IgD-negative memory B cell (primary cell): Measurements from ENCODE around the gene HAO2. TPM values are rescaled to one million over a fixed set of nuclear protein-coding genes. Genes with fewer than 3 reads are reported as not detected.
"Not testable (repeated sequence)": the region's sequence is repeated elsewhere in the genome, so short reads cannot be mapped to it uniquely, and the experiment has no call there.

Experiments
- H3K27ac Mint-ChIP-seq, 3 donors: one replicate each; pipeline ENCODE4 v1.8.0; 2020 to 2022; ENCODE audit warnings: mild to moderate bottlenecking in 3 of 3, mixed read lengths in 3 of 3, moderate library complexity in 1 of 3
- H3K27me3 Mint-ChIP-seq: one replicate; pipeline ENCODE4 v1.8.0; 2021; ENCODE audit warnings: mixed read lengths
- H3K36me3 Mint-ChIP-seq: one replicate; pipeline ENCODE4 v1.8.0; 2020; ENCODE audit warnings: mild to moderate bottlenecking, mixed read lengths
- H3K4me1 Mint-ChIP-seq, 3 donors: one replicate each; pipeline ENCODE4 v1.8.0; 2020 to 2022; ENCODE audit warnings: mixed read lengths in 3 of 3, mild to moderate bottlenecking in 1 of 3
- H3K4me3 Mint-ChIP-seq, 4 donors: one replicate each; pipeline ENCODE4 v1.8.0; 2020 to 2022; ENCODE audit warnings: mild to moderate bottlenecking in 4 of 4, mixed read lengths in 4 of 4, moderate library complexity in 3 of 4
- H3K9me3 Mint-ChIP-seq, 3 donors: one replicate each; pipeline ENCODE4 v1.8.0; 2020 to 2021; ENCODE audit warnings: mixed read lengths in 3 of 3, mild to moderate bottlenecking in 1 of 3
- polyA plus RNA-seq: library from polyadenylated mRNA; unstranded; fragments of 300-500 nt; fragmentation: Illumina TruSeq; gene quantifications from one replicate; pipeline ENCODE4 v1.2.3, GENCODE V29; 2021

Gene HAO2
- polyA plus RNA-seq, 1 donor from 2014 or later: not detected

GRCh38 chr1:119333163-119333896, 35.3 kb upstream of the HAO2 start:
- H3K4me3 Mint-ChIP-seq: no peak overlapping the region
- H3K27me3 Mint-ChIP-seq: no peaks in the 10 kb centered on the region
- H3K9me3 Mint-ChIP-seq: no peaks in the 10 kb centered on the region
- no peak overlapping the region for H3K27ac Mint-ChIP-seq
- H3K4me1 Mint-ChIP-seq: peaks cover 0 to 1% (median 0%) of the 10 kb centered on the region in 3 donors
- H3K36me3 Mint-ChIP-seq: no peaks in the 10 kb centered on the region

GRCh38 chr1:119333897-119334250, 34.7 kb upstream of the HAO2 start:
- H3K27me3 Mint-ChIP-seq, H3K4me1 Mint-ChIP-seq, H3K9me3 Mint-ChIP-seq, H3K4me3 Mint-ChIP-seq, H3K27ac Mint-ChIP-seq, H3K36me3 Mint-ChIP-seq: not testable (repeated sequence)

- no peak overlapping the region for H3K4me3 Mint-ChIP-seq
- H3K36me3 Mint-ChIP-seq: no peaks in the 10 kb centered on the region
- H3K27me3 Mint-ChIP-seq: no peaks in the 10 kb centered on the region
- no peaks in the 10 kb centered on the region for H3K9me3 Mint-ChIP-seq
- no peak overlapping the region for H3K27ac Mint-ChIP-seq
- H3K4me1 Mint-ChIP-seq: no peaks in the 10 kb centered on the region
These were observed 31.7 kb upstream of the HAO2 start for GRCh38 chr1:119336848-119337247.

GRCh38 chr1:119338004-119338403, 30.6 kb upstream of the HAO2 start:
- Mint-ChIP-seq H3K9me3 (no peaks in the 10 kb centered on the region), H3K36me3 (no peaks in the 10 kb centered on the region), H3K27me3 (no peaks in the 10 kb centered on the region), H3K4me3 (no peak overlapping the region), H3K27ac (no peak overlapping the region), H3K4me1 (no peaks in the 10 kb centered on the region)

- Mint-ChIP-seq H3K9me3 (peaks cover 0 to 5% (median 0%) of the 10 kb centered on the region in 3 donors), H3K4me1 (no peaks in the 10 kb centered on the region), H3K27ac (no peak overlapping the region), H3K27me3 (no peaks in the 10 kb centered on the region), H3K36me3 (no peaks in the 10 kb centered on the region), H3K4me3 (no peak overlapping the region)
These were observed 29.8 kb upstream of the HAO2 start for GRCh38 chr1:119338757-119339156.

- Mint-ChIP-seq H3K27me3 (no peaks in the 10 kb centered on the region), H3K27ac (no peak overlapping the region)
These were observed 27.7 kb upstream of the HAO2 start for GRCh38 chr1:119340861-119341261.

GRCh38 chr1:119341372-119341947, 27.1 kb upstream of the HAO2 start:
- Mint-ChIP-seq H3K27ac (no peak overlapping the region), H3K36me3 (no peaks in the 10 kb centered on the region), H3K27me3 (no peaks in the 10 kb centered on the region), H3K9me3 (peaks cover 0 to 13% (median 0%) of the 10 kb centered on the region in 3 donors), H3K4me3 (no peak overlapping the region), H3K4me1 (no peaks in the 10 kb centered on the region)

More at GRCh38 chr1:119340861-119341261, 27.7 kb upstream of the HAO2 start:
- H3K4me1 Mint-ChIP-seq: no peaks in the 10 kb centered on the region
- no peak overlapping the region for H3K4me3 Mint-ChIP-seq
- peaks cover 0 to 13% (median 0%) of the 10 kb centered on the region in 3 donors for H3K9me3 Mint-ChIP-seq
- no peaks in the 10 kb centered on the region for H3K36me3 Mint-ChIP-seq

GRCh38 chr1:119345398-119345797, 23.2 kb upstream of the HAO2 start:
- H3K4me3 Mint-ChIP-seq: no peak overlapping the region
- H3K9me3 Mint-ChIP-seq: peaks cover 0 to 13% (median 0%) of the 10 kb centered on the region in 3 donors
- no peak overlapping the region for H3K27ac Mint-ChIP-seq

GRCh38 chr1:119347858-119348257, 20.7 kb upstream of the HAO2 start:
- peaks cover 0 to 3% (median 0%) of the 10 kb centered on the region in 3 donors for H3K4me1 Mint-ChIP-seq
- peaks cover 0 to 13% (median 0%) of the 10 kb centered on the region in 3 donors for H3K9me3 Mint-ChIP-seq

More at GRCh38 chr1:119345398-119345797, 23.2 kb upstream of the HAO2 start:
- peaks cover 0 to 3% (median 0%) of the 10 kb centered on the region in 3 donors for H3K4me1 Mint-ChIP-seq
- H3K27me3 Mint-ChIP-seq: no peaks in the 10 kb centered on the region
- H3K36me3 Mint-ChIP-seq: no peaks in the 10 kb centered on the region

GRCh38 chr1:119348941-119349340, 19.6 kb upstream of the HAO2 start:
- peaks cover 0 to 6% (median 0%) of the 10 kb centered on the region in 3 donors for H3K9me3 Mint-ChIP-seq
- no peaks in the 10 kb centered on the region for H3K36me3 Mint-ChIP-seq
- no peak overlapping the region for H3K4me3 Mint-ChIP-seq
- peaks cover 0 to 3% (median 0%) of the 10 kb centered on the region in 3 donors for H3K4me1 Mint-ChIP-seq
- H3K27me3 Mint-ChIP-seq: peaks cover 2% of the 10 kb centered on the region
- H3K27ac Mint-ChIP-seq: no peak overlapping the region

More at GRCh38 chr1:119347858-119348257, 20.7 kb upstream of the HAO2 start:
- Mint-ChIP-seq H3K27me3 (peaks cover 2% of the 10 kb centered on the region), H3K4me3 (no peak overlapping the region), H3K27ac (no peak overlapping the region), H3K36me3 (no peaks in the 10 kb centered on the region)

GRCh38 chr1:119350866-119351265, 17.7 kb upstream of the HAO2 start:
- not testable (repeated sequence) for H3K27me3 Mint-ChIP-seq, H3K4me3 Mint-ChIP-seq, H3K4me1 Mint-ChIP-seq, H3K36me3 Mint-ChIP-seq, H3K9me3 Mint-ChIP-seq, H3K27ac Mint-ChIP-seq

GRCh38 chr1:119351997-119352396, 16.6 kb upstream of the HAO2 start:
- Mint-ChIP-seq H3K36me3 (no peaks in the 10 kb centered on the region), H3K4me3 (no peak overlapping the region), H3K9me3 (peaks cover 0 to 4% (median 4%) of the 10 kb centered on the region in 3 donors), H3K4me1 (peaks cover 0 to 3% (median 0%) of the 10 kb centered on the region in 3 donors), H3K27ac (no peak overlapping the region), H3K27me3 (peaks cover 2% of the 10 kb centered on the region)

- H3K4me1 Mint-ChIP-seq: no peaks in the 10 kb centered on the region
- H3K4me3 Mint-ChIP-seq: no peak overlapping the region
- H3K27me3 Mint-ChIP-seq: peaks cover 4% of the 10 kb centered on the region
- peaks cover 2% of the 10 kb centered on the region for H3K36me3 Mint-ChIP-seq
- no peak overlapping the region for H3K27ac Mint-ChIP-seq
- H3K9me3 Mint-ChIP-seq: peaks cover 0 to 4% (median 4%) of the 10 kb centered on the region in 3 donors
These were observed 14.7 kb upstream of the HAO2 start for GRCh38 chr1:119353836-119354235.

- no peak overlapping the region for H3K27ac Mint-ChIP-seq
- H3K9me3 Mint-ChIP-seq: peaks cover 0 to 4% (median 4%) of the 10 kb centered on the region in 3 donors
- H3K4me1 Mint-ChIP-seq: no peaks in the 10 kb centered on the region
- H3K36me3 Mint-ChIP-seq: peaks cover 3% of the 10 kb centered on the region
- peaks cover 11% of the 10 kb centered on the region for H3K27me3 Mint-ChIP-seq
- no peak overlapping the region for H3K4me3 Mint-ChIP-seq
These were observed 9.9 kb upstream of the HAO2 start for GRCh38 chr1:119358636-119359035.

GRCh38 chr1:119359730-119360129, 8.9 kb upstream of the HAO2 start:
- H3K4me1 Mint-ChIP-seq: no peaks in the 10 kb centered on the region
- H3K27ac Mint-ChIP-seq: no peak overlapping the region
- H3K27me3 Mint-ChIP-seq: peaks cover 11% of the 10 kb centered on the region
- H3K36me3 Mint-ChIP-seq: peaks cover 3% of the 10 kb centered on the region
- H3K4me3 Mint-ChIP-seq: no peak overlapping the region
- peaks cover 0 to 7% (median 4%) of the 10 kb centered on the region in 3 donors for H3K9me3 Mint-ChIP-seq

GRCh38 chr1:119361205-119361604, 7.4 kb upstream of the HAO2 start:
- Mint-ChIP-seq H3K4me3 (no peak overlapping the region), H3K27ac (no peak overlapping the region), H3K9me3 (peaks cover 0 to 2% (median under 1%) of the 10 kb centered on the region in 3 donors), H3K36me3 (peaks cover 3% of the 10 kb centered on the region), H3K4me1 (no peaks in the 10 kb centered on the region), H3K27me3 (peaks cover 11% of the 10 kb centered on the region)
